GM10248 (cell line): ENCODE data around the gene CLEC6A.
A peak's percentile ranks its signal among the peaks of the same experiment; 100 is the strongest.
"Not testable (repeated sequence)": the region's sequence is repeated elsewhere in the genome, so short reads cannot be mapped to it uniquely, and the experiment has no call there.

Source experiments
- CTCF ChIA-PET: fragments of 300-600 bp; sonication (Branson Sonifier 250); formaldehyde crosslinking; extraction: SDS; loops from one replicate; lab custom pipeline; 2021; ENCODE audit warnings: antibody characterized with exemption; lab: Yijun Ruan, JAX
- POLR2A ChIA-PET: fragments of 350-650 bp; sonication (Branson Sonifier 250); formaldehyde crosslinking; extraction: SDS; loops from one replicate; lab custom pipeline; 2020; ENCODE audit warnings: antibody characterized with exemption; lab: Yijun Ruan, JAX
- DNase-seq: peaks from one replicate; pipeline ENCODE4 v3.0.0; 2012; ENCODE audit errors: extremely low spot score
- TF ChIP-seq, protein P1 (sequence below): IDR thresholded peaks from 2 replicates; pipeline ENCODE4 v1.5.1; 2012; ENCODE audit warnings: mild to moderate bottlenecking, low read depth; ENCODE audit errors: extremely low read depth, missing control alignments, control extremely low read depth

The CLEC6A gene

DNA sequence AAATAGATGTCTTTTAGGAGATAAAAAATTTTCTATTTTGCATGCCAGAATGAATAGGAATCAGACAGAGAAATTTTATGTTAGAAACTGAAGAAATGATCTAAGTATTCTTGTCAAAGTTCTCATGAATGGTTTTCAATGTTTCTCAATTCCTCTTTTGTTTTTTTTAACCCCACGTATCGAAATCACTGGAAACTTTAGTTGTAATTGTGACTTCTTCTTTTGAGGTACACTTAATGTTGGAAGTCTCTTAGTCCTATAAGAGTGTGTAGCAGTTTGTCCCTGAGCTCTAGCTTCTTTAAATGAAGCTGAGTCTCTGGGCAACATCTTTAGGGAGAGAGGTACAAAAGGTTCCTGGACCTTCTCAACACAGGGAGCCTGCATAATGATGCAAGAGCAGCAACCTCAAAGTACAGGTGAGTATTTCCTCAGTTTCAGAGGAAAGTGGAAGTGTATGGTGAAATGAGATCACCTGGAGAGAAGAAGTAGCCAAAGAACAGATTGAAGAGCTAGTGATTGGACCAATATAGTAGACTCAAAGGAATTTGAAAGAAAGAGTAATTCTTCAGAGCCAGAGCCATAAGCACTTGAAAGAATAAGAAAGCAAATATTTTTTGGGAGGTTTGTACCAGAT lies at the start of gene CLEC6A:
TSS of gene CLEC6A (plus strand) at position 236 of the 634 bp plus-strand sequence. CDS start at position 386, 150 bp downstream.
- DNase-seq, result peak; percentile 22
- CTCF ChIA-PET, result interaction anchor here (1.3 kb wide), 2 partner anchors 65 to 89 kb away, joined by 3 to 6 read pairs; no protein-coding TSS in a partner anchor
- TF ChIP-seq, protein P1, sequence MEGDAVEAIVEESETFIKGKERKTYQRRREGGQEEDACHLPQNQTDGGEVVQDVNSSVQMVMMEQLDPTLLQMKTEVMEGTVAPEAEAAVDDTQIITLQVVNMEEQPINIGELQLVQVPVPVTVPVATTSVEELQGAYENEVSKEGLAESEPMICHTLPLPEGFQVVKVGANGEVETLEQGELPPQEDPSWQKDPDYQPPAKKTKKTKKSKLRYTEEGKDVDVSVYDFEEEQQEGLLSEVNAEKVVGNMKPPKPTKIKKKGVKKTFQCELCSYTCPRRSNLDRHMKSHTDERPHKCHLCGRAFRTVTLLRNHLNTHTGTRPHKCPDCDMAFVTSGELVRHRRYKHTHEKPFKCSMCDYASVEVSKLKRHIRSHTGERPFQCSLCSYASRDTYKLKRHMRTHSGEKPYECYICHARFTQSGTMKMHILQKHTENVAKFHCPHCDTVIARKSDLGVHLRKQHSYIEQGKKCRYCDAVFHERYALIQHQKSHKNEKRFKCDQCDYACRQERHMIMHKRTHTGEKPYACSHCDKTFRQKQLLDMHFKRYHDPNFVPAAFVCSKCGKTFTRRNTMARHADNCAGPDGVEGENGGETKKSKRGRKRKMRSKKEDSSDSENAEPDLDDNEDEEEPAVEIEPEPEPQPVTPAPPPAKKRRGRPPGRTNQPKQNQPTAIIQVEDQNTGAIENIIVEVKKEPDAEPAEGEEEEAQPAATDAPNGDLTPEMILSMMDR, result no peak
- POLR2A ChIA-PET, result no interaction called here

DNA sequence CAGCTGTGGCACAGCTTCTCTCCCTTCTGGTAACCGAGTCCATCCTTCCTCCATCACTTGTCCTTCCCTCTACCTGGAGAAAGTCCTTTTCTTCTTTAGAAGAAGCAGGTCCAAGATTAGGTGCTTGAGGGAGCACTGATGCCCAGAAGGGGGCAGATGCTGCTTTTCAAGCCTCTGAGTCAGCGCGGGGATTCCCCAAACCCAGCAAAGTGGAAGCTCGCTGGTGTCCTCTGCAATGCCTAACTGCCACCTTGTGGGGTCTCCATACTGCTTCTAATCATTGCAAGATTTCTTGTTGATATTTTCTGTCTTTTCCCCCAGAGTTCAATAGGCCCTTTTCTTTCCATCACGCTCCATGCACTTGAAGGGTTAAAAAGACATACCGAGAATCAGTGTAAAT lies 36.2 kb upstream of the CLEC6A start:
- DNase-seq, POLR2A ChIA-PET, CTCF ChIA-PET: not testable (repeated sequence)

DNA sequence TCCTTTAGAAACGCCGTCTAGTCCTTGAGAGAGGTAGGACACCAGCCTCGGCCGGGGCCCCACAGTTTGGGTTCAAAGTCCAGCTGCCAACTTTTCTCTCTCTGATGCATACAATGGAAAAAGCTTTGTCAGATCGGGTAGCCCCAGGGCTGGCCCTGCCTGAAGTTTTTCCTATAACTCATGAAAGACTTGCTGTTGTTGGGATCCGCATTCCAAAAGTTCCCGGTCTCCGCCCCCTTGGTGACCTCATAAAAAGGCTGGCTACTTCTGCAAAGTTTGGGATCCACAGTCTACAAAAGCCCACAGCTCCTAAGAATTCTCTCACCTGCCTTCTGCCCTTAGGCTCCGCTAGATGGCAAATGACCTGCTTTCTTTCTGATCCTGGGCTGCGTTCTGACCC lies 35.3 kb upstream of the CLEC6A start:
- CTCF ChIA-PET, result no interaction called here

DNA sequence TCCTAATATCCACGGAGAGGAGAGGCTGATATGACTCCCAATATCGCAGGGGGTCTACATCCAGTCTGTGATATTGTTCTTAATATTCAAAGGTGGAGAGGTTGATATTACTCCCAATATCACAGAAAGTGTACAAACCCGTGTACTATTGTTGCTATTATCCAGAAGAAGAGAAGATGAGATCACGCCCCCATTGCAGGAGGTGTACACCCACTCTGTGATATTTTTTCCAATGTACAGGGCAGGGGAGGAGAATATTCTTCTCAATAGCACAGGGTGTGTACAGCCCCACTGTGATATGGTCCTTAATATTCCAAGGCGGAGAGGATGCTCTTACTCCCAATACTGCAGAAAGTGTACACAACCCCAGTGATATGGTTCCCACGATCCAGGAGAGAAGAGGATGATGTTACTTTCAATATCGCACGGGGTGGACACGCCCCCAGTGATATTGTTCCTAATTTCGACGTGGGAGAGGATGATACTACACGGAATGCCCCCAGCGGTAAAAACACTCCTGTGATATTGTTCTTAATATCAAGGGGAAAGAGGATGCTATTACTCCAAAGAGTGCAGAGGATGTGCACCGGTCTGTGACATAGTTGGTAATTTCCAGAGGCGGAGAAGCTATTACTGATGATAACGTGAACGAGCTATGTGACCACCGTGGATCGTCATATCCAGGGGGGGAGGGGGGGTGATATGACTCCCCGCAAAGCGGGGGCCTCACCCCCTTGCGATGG lies 11.1 kb upstream of the CLEC6A start:
- CTCF ChIA-PET, POLR2A ChIA-PET, DNase-seq: not testable (repeated sequence)

More for the DNA sequence above, 35.3 kb upstream of the CLEC6A start:
- POLR2A ChIA-PET, result no interaction called here
- TF ChIP-seq, protein P1, result no peak
- no peak for DNase-seq

DNA sequence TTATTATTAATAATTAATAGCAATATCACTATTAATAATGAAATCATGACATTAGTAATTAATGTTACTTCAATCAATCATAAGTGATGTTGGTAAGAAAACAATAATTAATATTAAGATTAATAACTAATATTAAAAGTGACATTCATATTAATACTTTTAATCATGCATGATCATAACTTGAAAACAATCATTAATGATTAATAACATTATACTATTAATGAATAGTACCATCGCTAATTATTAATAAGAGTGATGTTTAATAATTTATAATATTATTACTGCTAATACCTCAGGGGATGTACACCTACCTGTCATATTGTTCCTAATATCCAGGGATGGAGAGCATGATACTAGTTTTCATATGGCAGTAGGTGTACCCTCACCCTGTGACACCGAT lies 10.0 kb upstream of the CLEC6A start:
- ChIA-PET CTCF (no interaction called here), POLR2A (no interaction called here)
- TF ChIP-seq, protein P1, result no peak
- no peak for DNase-seq

DNA sequence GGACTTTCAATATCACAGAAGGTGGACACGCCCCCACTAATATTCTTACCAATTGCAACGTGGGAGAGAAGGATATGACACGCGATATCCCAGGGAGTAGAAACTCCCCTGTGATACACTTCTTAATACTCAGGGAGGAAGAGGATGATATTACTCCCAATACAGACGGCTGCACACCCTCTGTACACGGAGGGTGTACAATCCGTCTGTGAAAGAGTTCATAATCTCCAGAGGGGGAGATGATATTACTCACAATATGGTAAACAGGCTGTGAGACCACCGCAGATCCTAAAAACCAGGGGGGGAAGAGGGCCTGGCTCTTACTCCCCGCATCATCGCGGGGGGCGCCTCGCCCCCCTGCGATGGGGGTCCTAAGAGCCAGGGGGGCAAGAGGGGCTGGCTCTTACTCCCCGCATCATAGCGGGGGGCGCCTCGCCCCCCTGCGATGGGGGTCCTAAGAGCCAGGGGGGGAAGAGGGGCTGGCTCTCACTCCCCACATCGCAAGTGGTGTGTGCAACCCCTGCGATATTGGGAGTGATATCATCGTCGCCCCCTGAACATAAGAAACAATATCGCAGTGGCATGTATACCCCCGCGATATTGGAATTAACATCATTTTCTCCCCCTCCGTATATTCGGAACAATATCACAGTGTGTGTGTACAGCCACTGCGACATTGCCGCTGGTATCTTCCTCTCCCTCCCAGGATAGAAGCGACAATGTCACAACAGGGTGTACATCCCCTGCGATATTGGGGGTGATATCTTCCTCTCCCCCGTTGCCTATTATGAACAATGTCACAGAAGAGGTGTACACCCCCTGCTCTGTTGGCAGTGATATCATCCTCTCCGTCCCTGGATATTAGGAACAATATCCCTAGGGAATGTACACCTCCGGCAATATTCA lies 8.9 kb upstream of the CLEC6A start:
- DNase-seq, result no peak
- TF ChIP-seq, protein P1, result no peak
- ChIA-PET POLR2A (no interaction called here), CTCF (no interaction called here)

DNA sequence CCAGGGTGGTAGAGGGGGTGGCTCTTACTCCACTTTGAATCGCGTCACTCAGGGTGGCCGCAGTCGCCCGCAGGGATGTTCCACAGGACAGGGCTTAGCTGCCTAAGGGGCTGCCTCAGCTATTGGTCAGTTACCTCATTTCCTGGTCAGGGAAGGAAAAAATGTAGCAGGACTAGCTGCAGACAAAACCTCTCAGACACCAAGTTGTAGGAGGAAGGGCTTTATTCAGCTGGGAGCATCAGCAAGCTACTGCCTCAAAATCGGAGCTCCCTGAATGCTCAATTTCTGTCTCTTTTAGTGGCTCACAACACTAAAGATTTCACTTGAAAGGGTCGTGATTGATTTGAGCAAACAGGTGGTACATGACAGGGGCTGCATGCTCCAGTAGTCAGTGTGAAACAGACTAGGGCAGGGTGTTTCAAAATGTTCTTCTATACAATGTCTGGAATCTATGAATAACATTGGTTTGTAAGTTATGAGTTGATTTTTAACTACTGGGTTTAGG lies 6.4 kb upstream of the CLEC6A start:
- TF ChIP-seq, protein P1, result no peak
- CTCF ChIA-PET, result interaction anchor here (0.7 kb wide), 1 partner anchor 59 kb away, joined by 3 read pairs; no protein-coding TSS in a partner anchor

More for the DNA sequence above, 6.4 kb upstream of the CLEC6A start:
- DNase-seq, result no peak
- POLR2A ChIA-PET, result no interaction called here
